ACC112 (cell line): ENCODE measurements around the gene RNF43.
"Not testable (repeated sequence)": the region's sequence is repeated elsewhere in the genome, so short reads cannot be mapped to it uniquely, and the experiment has no call there.

Experiments
- H2AFZ ChIP-seq: fragments of 200-600 bp; sonication (generic); one replicate; pipeline ENCODE4 v1.6.0; 2017; ENCODE audit warnings: antibody characterized with exemption, low read length; ENCODE audit not compliant: unreplicated experiment
- H3K27ac ChIP-seq: fragments of 200-600 bp; sonication (generic); 2 replicates; pipeline ENCODE4 v1.5.1; 2014; ENCODE audit warnings: low read depth, mild to moderate bottlenecking, antibody characterized with exemption, low read length, moderate library complexity
- H3K27me3 ChIP-seq: fragments of 200-600 bp; sonication (generic); 2 replicates; pipeline ENCODE4 v1.6.1; 2014; ENCODE audit warnings: mild to moderate bottlenecking, antibody characterized with exemption, low read length, moderate library complexity, mixed read lengths; ENCODE audit not compliant: insufficient read depth
- H3K36me3 ChIP-seq: fragments of 200-600 bp; sonication (generic); 2 replicates; pipeline ENCODE4 v1.6.1; 2016; ENCODE audit warnings: mild to moderate bottlenecking, antibody characterized with exemption, low read length, moderate library complexity, mixed read lengths; ENCODE audit not compliant: insufficient read depth
- H3K4me1 ChIP-seq: fragments of 200-600 bp; sonication (generic); one replicate; pipeline ENCODE4 v1.6.1; 2016; ENCODE audit warnings: low read length, mixed read lengths; ENCODE audit not compliant: insufficient read depth, unreplicated experiment, control insufficient read depth
- H3K4me3 ChIP-seq: fragments of 200-600 bp; sonication (generic); 2 replicates; pipeline ENCODE4 v1.5.1; 2014; ENCODE audit warnings: mild to moderate bottlenecking, low read depth, low read length
- H3K79me2 ChIP-seq: fragments of 200-600 bp; sonication (generic); one replicate; pipeline ENCODE4 v1.6.0; 2016; ENCODE audit warnings: low read length; ENCODE audit not compliant: control insufficient read depth, unreplicated experiment, insufficient read depth

Gene RNF43

GRCh38 chr17:58409432-58409831 is 7.9 kb downstream of the RNF43 start:
- H3K4me3 ChIP-seq: no peak overlapping the region
- H3K4me1 ChIP-seq: no peaks in the 10 kb centered on the region
- H3K79me2 ChIP-seq: no peaks in the 10 kb centered on the region
- no peak overlapping the region for H2AFZ ChIP-seq
- H3K36me3 ChIP-seq: no peaks in the 10 kb centered on the region
- peaks cover 85% of the 10 kb centered on the region for H3K27me3 ChIP-seq
- no peak overlapping the region for H3K27ac ChIP-seq

- no peak overlapping the region for H3K27ac ChIP-seq
- H2AFZ ChIP-seq: no peak overlapping the region
- peaks cover 85% of the 10 kb centered on the region for H3K27me3 ChIP-seq
- H3K4me3 ChIP-seq: no peak overlapping the region
- H3K4me1 ChIP-seq: peaks cover 4% of the 10 kb centered on the region
- no peaks in the 10 kb centered on the region for H3K36me3 ChIP-seq
- no peaks in the 10 kb centered on the region for H3K79me2 ChIP-seq
Observed at GRCh38 chr17:58403311-58403710, 14.0 kb downstream of the RNF43 start.

- no peak overlapping the region for H3K4me3 ChIP-seq
- H3K27ac ChIP-seq: no peak overlapping the region
Observed at GRCh38 chr17:58402679-58403078, 14.7 kb downstream of the RNF43 start.

GRCh38 chr17:58402047-58402446 is 15.3 kb downstream of the RNF43 start:
- Histone ChIP-seq H2AFZ (no peak overlapping the region), H3K4me1 (peaks cover 4% of the 10 kb centered on the region), H3K27me3 (peaks cover 84% of the 10 kb centered on the region), H3K36me3 (no peaks in the 10 kb centered on the region), H3K79me2 (no peaks in the 10 kb centered on the region), H3K4me3 (no peak overlapping the region), H3K27ac (no peak overlapping the region)

More at GRCh38 chr17:58402679-58403078, 14.7 kb downstream of the RNF43 start:
- Histone ChIP-seq H3K27me3 (peaks cover 85% of the 10 kb centered on the region), H2AFZ (no peak overlapping the region), H3K4me1 (peaks cover 4% of the 10 kb centered on the region), H3K79me2 (no peaks in the 10 kb centered on the region), H3K36me3 (no peaks in the 10 kb centered on the region)

GRCh38 chr17:58401287-58401686 is 16.0 kb downstream of the RNF43 start:
- H3K27ac ChIP-seq: no peak overlapping the region
- H3K4me1 ChIP-seq: peaks cover 4% of the 10 kb centered on the region
- no peak overlapping the region for H3K4me3 ChIP-seq
- no peaks in the 10 kb centered on the region for H3K36me3 ChIP-seq
- no peak overlapping the region for H2AFZ ChIP-seq
- peaks cover 88% of the 10 kb centered on the region for H3K27me3 ChIP-seq
- H3K79me2 ChIP-seq: no peaks in the 10 kb centered on the region

GRCh38 chr17:58400826-58401225 is 16.5 kb downstream of the RNF43 start:
- Histone ChIP-seq H3K4me3 (no peak overlapping the region), H3K4me1 (peaks cover 4% of the 10 kb centered on the region), H3K27me3 (peaks cover 88% of the 10 kb centered on the region), H3K79me2 (no peaks in the 10 kb centered on the region), H3K36me3 (no peaks in the 10 kb centered on the region), H3K27ac (no peak overlapping the region), H2AFZ (no peak overlapping the region)

GRCh38 chr17:58399974-58400373 is 17.4 kb downstream of the RNF43 start:
- Histone ChIP-seq H3K27me3 (peaks cover 94% of the 10 kb centered on the region), H3K4me1 (peaks cover 4% of the 10 kb centered on the region), H3K79me2 (no peaks in the 10 kb centered on the region)

GRCh38 chr17:58398574-58399266 is 18.6 kb downstream of the RNF43 start:
- Histone ChIP-seq H3K4me1 (peaks cover 4% of the 10 kb centered on the region), H3K4me3 (no peak overlapping the region), H3K27ac (no peak overlapping the region), H3K36me3 (no peaks in the 10 kb centered on the region), H3K79me2 (no peaks in the 10 kb centered on the region), H2AFZ (no peak overlapping the region), H3K27me3 (peaks cover 94% of the 10 kb centered on the region)

More at GRCh38 chr17:58399974-58400373, 17.4 kb downstream of the RNF43 start:
- Histone ChIP-seq H3K36me3 (no peaks in the 10 kb centered on the region), H2AFZ (no peak overlapping the region), H3K4me3 (no peak overlapping the region), H3K27ac (no peak overlapping the region)

- H3K27ac ChIP-seq, H2AFZ ChIP-seq, H3K79me2 ChIP-seq, H3K4me1 ChIP-seq, H3K36me3 ChIP-seq, H3K4me3 ChIP-seq: not testable (repeated sequence)
- H3K27me3 ChIP-seq: peaks cover 93% of the 10 kb centered on the region
Observed at GRCh38 chr17:58397421-58397820, 19.9 kb downstream of the RNF43 start.

GRCh38 chr17:58396173-58396572 is 21.2 kb downstream of the RNF43 start:
- Histone ChIP-seq H3K79me2 (no peaks in the 10 kb centered on the region), H3K27me3 (peaks cover 93% of the 10 kb centered on the region)

GRCh38 chr17:58394534-58395223 is 22.7 kb downstream of the RNF43 start:
- no peaks in the 10 kb centered on the region for H3K36me3 ChIP-seq
- H3K4me3 ChIP-seq: no peak overlapping the region
- no peaks in the 10 kb centered on the region for H3K79me2 ChIP-seq
- peaks cover 93% of the 10 kb centered on the region for H3K27me3 ChIP-seq
- H2AFZ ChIP-seq: no peak overlapping the region
- H3K4me1 ChIP-seq: no peaks in the 10 kb centered on the region
- no peak overlapping the region for H3K27ac ChIP-seq

More at GRCh38 chr17:58396173-58396572, 21.2 kb downstream of the RNF43 start:
- Histone ChIP-seq H2AFZ (no peak overlapping the region), H3K36me3 (no peaks in the 10 kb centered on the region), H3K27ac (no peak overlapping the region), H3K4me3 (no peak overlapping the region), H3K4me1 (no peaks in the 10 kb centered on the region)
